GM21825 (cell line): ENCODE results near the gene ADPRS.

Experiments used
- ATAC-seq: cut with Tn5 transposase; IDR thresholded peaks from one replicate; pipeline ENCODE4 v1.9.1; 2021; ENCODE audit warnings: mild to moderate bottlenecking, moderate library complexity; ENCODE audit not compliant: unreplicated experiment

The ADPRS gene

DNA sequence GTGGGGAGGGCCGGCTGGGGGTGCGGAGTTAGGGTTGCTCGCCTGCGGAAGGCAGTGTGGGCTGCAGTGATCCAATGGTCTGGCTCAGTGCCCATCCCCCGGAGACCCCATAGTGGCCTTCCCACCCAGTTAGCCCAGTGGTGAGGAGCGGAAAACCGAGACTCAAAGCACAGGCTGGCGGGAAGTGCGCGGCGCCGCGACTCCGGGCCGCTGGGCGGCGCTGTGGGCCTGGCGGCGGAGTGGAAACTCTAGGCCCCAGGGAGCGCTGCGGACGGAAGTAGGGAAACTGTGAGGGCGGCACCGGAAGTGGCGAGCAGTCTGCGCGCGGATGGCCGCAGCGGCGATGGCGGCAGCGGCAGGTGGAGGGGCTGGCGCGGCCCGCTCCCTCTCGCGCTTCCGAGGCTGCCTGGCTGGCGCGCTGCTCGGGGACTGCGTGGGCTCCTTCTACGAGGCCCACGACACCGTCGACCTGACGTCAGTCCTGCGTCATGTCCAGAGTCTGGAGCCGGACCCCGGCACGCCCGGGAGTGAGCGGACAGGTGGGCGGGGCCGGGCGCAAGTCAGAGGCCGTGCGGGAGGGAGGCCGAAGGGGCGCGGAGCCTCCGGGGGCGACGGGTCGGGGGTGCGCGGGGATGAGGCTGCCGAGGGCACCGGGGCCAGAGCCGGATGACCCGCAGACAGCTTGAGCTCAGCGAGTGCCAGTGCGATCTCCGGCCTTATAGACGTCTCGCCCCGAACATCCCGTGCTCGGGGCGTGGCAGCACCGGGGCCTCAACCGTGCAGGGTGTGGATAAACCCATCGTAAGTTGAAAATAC is at the start of gene ADPRS:
Gene ADPRS (plus strand): TSS at position 316 of the 816 bp plus-strand sequence. CDS start 13 bp downstream, at position 329.
- ATAC-seq, result peak; percentile 60

GRCh38 chr1:36040238-36040637 is 48.5 kb upstream of the ADPRS start:
- no peak for ATAC-seq

- no peak for ATAC-seq
Measured at GRCh38 chr1:36051821-36052220, 36.9 kb upstream of the ADPRS start.

GRCh38 chr1:36053978-36054377 is 34.7 kb upstream of the ADPRS start:
- ATAC-seq, result no peak

DNA sequence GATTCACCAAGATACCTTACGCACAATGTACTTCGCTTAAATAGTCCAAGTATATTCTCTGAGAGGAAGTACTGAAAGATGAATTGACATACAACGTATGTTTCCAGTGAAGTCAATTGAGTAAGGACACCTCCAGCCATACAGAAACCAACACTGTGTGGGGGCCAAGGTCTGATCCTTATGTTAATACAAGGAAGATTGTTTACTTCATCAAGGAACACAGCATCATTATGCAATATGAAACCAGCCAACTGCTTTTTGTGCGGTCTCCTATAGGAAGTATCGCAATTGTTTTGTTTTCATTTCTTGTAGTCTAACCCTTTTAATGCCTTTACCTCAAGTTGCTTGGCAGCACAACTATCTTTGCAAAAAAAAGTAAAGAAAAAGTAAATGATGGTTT is 33.0 kb upstream of the ADPRS start:
- ATAC-seq, result no peak

DNA sequence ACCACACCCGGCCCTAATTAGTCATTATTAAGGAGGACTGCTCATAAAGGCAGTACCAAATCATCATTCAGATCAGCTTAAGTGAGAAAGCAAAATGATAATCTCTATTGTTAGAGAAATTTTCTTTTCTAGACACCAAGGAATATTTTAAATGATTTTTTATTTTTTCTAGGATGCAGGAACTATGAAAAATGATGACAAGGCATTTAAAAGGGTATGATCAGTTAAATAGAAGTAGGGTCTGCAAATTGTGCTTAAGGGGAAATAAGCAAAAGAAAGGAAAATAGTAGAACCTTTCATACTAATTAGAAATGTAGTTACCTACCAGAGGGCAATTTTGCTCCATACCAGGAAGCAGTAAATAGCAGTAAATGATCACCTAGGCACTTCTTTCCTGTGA is 26.4 kb upstream of the ADPRS start:
- ATAC-seq, result no peak

DNA sequence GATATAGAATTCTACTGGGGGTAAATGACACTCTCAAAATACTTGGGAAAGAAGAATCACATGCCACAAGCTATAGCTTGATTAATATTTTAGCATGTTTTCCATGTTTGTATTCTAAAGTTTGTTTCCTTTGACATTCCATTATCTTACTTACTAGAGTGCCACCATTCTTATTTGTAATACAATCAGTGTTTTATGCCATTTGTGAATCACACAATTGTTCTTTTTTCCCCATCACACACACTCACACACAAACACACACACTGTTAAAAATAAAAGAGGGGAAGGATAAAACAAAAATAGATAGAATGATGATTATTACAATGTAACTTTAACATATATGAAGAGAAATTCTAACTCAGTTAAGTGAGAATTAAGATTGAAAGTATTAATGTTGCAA is 20.8 kb upstream of the ADPRS start:
- no peak for ATAC-seq

DNA sequence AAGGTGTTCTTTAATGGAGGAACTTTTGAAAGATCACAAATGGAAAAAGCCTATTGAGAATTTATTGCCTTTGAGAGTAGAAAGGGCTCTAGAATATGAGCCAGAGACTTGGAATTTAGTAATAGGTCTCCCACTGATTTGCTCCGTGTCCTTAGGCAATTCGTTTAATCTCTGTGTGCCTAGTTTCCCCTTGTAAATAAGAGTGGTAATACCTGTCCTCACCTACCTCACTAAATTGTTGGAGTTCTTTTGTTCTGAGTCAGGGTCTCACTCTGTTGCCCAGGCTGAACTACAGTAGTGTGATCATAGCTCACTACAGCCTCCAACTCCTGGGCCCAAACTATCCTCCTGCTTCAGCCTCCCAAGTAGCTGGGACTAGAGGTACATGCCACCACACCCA is 19.8 kb upstream of the ADPRS start:
- ATAC-seq, result no peak

GRCh38 chr1:36070349-36070748 is 18.3 kb upstream of the ADPRS start:
- ATAC-seq, result no peak

DNA sequence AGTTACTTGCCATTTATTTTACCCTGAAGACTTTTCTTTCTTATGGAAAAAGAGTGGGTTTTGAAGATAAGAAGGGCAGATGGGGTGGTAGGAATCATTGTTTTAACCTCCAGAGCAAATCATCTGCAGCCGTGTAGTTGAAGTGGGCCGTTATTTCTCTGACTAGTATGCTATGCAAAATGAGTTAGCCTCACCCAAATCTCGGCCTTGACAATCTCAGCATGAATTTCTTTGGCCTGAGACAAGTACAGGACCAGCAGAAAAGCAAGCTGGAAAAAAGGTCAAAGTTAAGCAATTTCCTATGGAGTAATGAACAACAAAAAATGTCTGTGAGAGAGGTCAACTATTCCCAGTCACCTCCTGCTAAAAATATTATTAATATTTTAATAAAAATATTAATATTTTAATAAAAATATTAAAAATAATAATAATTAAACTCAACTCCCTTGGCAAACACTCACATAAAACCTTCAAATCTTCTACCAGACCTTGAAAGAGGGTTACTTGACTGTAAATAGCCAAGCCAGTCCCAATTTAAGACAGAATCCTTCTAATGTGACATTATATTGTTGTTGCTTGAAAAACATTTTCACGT is 11.6 kb upstream of the ADPRS start:
- no peak for ATAC-seq

GRCh38 chr1:36080236-36080635 is 8.5 kb upstream of the ADPRS start:
- ATAC-seq, result no peak

- ATAC-seq, result no peak
Measured at GRCh38 chr1:36080801-36081200, 7.9 kb upstream of the ADPRS start.

DNA sequence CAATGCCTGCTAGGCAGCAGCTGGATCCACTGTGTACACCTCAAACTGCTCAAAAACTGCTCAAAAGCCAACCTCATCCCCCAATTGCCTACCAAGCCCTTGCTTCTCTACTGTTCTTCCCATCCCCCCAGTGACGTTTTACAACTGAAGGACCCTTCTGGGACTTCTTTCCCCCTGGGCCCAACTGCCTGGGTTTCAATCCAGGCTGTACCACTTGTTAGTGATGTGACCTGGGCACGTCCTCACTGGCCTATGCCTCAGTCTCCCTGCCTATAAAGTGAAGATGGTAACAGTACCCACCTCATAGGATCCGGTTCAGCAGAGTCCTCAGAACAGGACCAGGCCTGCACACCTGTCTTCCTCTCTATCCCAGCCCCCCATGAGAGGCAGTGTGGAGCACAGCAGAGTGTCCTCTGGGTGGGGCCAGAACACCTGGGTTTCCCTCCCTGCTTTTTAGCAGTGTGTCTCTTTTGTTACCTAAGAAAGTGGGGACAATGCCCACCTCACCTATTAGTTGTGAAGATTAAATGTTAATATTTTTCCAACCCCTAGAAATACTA is 6.7 kb upstream of the ADPRS start:
- ATAC-seq, result no peak

- no peak for ATAC-seq
Measured at GRCh38 chr1:36083219-36083618, 5.5 kb upstream of the ADPRS start.

DNA sequence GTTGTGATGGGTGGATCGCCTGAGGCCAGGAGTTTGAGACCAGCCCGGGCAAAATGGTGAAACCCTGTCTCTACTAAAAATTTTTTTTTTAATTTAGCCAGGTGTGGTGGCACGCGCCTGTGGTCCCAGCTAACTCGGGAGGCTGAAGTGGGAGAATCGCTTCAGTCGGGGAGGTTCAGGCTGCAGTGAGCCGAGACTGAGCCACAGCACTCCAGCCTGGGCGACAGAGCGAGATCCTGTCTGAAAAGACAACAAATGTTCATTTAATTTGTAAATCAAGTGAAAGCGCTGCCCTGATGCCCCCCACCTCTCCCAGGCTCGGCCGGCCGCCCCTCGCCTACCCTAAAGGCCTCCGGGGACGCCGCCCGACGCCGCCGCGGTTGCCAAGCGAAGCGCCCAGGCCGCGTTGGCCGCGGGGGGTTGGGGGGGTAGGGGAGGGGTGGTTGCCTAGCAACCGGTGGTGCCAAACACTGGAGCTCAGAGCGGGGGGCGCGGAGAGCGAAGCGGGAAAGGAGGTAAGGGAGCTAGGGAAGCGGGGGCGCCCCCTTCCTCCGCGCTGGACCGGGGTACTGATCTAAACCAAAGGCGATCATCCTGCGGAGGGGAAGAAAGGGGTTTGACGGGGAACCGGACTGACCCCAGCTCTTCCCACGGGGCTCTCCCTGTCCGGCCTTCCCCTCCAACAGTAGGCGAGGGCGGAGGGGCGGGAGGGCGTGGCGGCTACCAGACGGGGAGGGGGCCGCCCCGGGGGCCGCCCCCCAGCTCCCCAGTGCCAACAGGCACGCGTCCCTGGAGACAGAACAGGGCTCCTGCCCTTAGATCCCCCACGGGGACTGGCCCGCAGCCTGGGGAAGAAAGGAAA is 4.8 kb upstream of the ADPRS start, which contains the start of gene TEKT2:
Gene TEKT2 (plus strand): TSS at position 460 of the 862 bp plus-strand sequence. CDS start 828 bp downstream, outside the sequence.
- no peak for ATAC-seq

GRCh38 chr1:36084497-36085115 is 4.1 kb upstream of the ADPRS start:
- no peak for ATAC-seq

DNA sequence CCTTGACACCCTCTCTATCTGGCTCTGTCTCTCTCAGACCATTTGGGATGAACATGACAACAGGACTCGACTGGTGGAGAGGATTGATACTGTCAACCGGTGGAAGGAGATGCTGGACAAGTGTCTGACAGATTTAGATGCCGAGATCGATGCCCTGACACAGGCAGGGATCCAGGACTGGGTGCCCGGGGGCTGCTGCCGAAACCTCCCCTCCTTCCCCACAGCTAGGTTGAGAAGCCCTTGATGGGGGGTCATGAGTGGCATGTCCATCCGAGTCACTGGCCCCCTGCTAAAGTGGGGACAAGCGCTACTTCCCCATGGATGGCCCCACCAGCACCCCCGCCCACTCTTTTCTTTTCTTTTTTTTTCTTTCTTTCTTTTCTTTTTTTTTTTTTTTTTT is 3.6 kb upstream of the ADPRS start:
- ATAC-seq, result no peak

DNA sequence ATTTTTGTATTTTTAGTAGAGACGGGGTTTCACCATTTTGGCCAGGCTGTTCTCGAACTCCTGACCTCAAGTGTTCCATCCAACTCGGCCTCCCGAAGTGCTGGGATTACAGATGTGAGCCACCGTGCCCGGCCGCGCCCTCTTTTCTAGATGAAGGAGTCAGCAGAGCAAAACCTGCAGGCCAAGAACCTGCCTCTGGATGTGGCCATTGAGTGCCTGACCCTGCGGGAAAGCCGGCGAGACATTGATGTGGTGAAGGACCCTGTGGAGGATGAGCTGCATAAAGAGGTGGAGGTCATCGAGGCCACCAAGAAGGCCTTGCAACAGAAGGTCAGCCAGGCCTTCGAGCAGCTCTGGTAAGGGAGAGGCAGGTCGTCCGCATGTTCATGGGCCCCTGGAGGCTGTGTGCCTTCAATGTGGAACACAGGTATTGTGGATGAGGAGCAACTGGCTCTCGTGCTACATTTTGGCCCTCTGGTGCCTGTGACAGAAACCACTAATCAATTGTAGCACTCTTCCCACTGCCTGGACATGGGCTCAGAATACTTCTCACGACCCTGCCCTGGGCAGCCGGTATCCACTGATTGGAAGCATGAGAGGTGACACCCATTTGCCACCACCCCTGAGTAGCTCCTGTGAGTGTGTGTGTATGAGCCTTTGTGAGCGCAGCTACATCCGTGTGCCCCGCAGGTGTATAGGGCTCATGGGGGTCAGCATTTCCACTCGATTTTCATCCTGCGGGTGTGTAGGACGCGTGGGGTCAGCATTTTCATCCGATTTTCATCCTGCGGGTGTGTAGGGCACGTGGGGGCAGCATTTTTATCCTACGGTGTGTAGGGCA is 2.8 kb upstream of the ADPRS start:
- ATAC-seq, result no peak

DNA sequence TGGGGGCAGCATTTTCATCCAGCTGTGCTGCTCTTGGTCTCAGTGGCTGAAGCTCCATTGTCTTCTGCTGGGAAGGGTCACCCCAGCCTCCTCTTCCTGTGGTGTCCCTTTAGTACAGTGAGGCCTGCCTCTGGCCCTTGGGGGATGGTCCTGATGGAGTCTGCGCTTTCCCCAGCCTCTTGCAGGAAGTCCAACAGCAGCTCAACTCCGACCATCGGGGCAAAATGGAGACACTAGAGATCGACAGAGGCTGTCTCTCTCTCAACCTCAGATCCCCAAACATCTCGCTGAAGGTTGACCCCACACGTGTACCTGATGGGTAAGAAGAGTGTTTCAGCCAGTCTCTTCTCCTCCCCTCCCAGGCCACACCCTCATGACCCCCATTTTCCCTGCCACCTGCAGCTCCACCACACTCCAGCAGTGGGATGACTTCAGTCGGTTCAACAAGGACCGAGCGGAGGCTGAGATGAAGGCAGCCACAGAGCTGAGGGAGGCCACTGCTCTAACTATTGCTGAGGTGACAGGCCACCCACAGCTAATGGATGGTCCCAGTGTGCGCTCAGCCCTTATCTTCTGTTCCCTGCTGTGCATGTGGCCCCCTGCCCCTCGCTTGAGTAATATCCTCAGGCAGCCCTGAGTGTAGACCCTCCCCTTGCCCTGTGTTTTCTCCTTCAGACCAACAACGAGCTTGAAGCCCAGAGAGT is 2.0 kb upstream of the ADPRS start:
- ATAC-seq, result no peak
